HepG2 (cell line): ENCODE measurements around the gene LRRC4. TPM values are rescaled to one million over a fixed set of nuclear protein-coding genes. Genes with fewer than 3 reads are reported as not detected.
A peak's percentile ranks its signal among the peaks of the same experiment; 100 is the strongest.

Experiments
- ATAC-seq: fragments of 200-7000 bp; cut with Tn5 transposase; 3 replicates; pipeline ENCODE4 v1.9.1; 2020; ENCODE audit warnings: mild to moderate bottlenecking, moderate library complexity
- BruUV-seq: library from RNA; stranded (reverse); fragments of 400-500 nt; replicated peaks from 2 replicates; lab custom pipeline; 2021; lab: Mats Ljungman, UMichigan
- CTCF ChIA-PET: fragments of 300-600 bp; formaldehyde crosslinking; extraction: SDS; loops from one replicate; lab custom pipeline; 2021; ENCODE audit warnings: low total read pairs, inconsistent platforms, low intra/inter-chr PET ratio; lab: Yijun Ruan, JAX
- POLR2A ChIA-PET: fragments of 350-600 bp; sonication (Branson Sonifier 250); formaldehyde crosslinking; loops from one replicate; lab custom pipeline; 2020; ENCODE audit warnings: antibody characterized with exemption, inconsistent platforms; lab: Yijun Ruan, JAX
- DNase-seq: peaks from one replicate; pipeline ENCODE4 v3.0.0-alpha.2; 2015; ENCODE audit warnings: low spot score
- FAIRE-seq: peaks from 3 replicates; lab custom pipeline; 2011; peaks lifted over from hg19 to GRCh38; lab: Jason Lieb, UNC
- H2AFZ ChIP-seq: one replicate; pipeline ENCODE4 v1.6.1; 2011; ENCODE audit warnings: low read length, inconsistent platforms
- H3K27ac ChIP-seq: fragments of 300-600 bp; 3 replicates; pipeline ENCODE4 v1.8.0; 2011; ENCODE audit warnings: mixed run types, mild to moderate bottlenecking, mixed read lengths, low read length, inconsistent platforms; ENCODE audit not compliant: insufficient read depth; ENCODE audit errors: extremely low read length
- H3K27me3 ChIP-seq, 2 experiments: fragments of 200-600 bp in 1 of 2; 2 replicates in 1 of 2; 3 replicates in 1 of 2; pipeline versions ENCODE4 v1.6.0 to v1.8.0; 2011; ENCODE audit warnings: low read length in 2 of 2, mild to moderate bottlenecking in 2 of 2, moderate library complexity in 2 of 2, inconsistent platforms in 1 of 2; ENCODE audit not compliant: insufficient read depth in 2 of 2, control insufficient read depth in 1 of 2
- H3K36me3 ChIP-seq, 2 experiments: fragments of 200-600 bp in 1 of 2; replicated peaks in 1 of 2; 2 replicates in 1 of 2; 3 replicates in 1 of 2; pipeline versions ENCODE4 v1.5.1 to v1.8.0; 2011; ENCODE audit warnings: low read length in 2 of 2, inconsistent platforms in 1 of 2; ENCODE audit not compliant: insufficient read depth in 2 of 2, control insufficient read depth in 1 of 2
- H3K4me1 ChIP-seq: 2 replicates; pipeline ENCODE4 v1.5.1; 2012; ENCODE audit warnings: low read length, inconsistent platforms; ENCODE audit not compliant: insufficient read depth
- H3K4me2 ChIP-seq: 2 replicates; pipeline ENCODE4 v1.6.0; 2011; ENCODE audit warnings: low read depth, low read length, inconsistent platforms
- H3K4me3 ChIP-seq, 3 experiments: fragments of 200-600 bp in 1 of 3; sonication (generic), shearing (Covaris generic) in 1 of 3; replicated peaks in 1 of 3; 2 replicates each; pipeline ENCODE4 v1.5.1; 2011 to 2016; ENCODE audit warnings: low read length in 3 of 3, inconsistent platforms in 2 of 3, low read depth in 2 of 3, mild to moderate bottlenecking in 2 of 3, control low read depth in 1 of 3, mixed read lengths in 1 of 3; ENCODE audit not compliant: insufficient read depth in 1 of 3
- H3K79me2 ChIP-seq: one replicate; pipeline ENCODE4 v1.6.1; 2011; ENCODE audit warnings: low read length, inconsistent platforms; ENCODE audit not compliant: insufficient read depth
- H3K9ac ChIP-seq: 2 replicates; pipeline ENCODE4 v1.6.0; 2011; ENCODE audit warnings: mild to moderate bottlenecking, low read depth, low read length, inconsistent platforms; ENCODE audit not compliant: insufficient read depth
- H3K9me3 ChIP-seq: 2 replicates; pipeline ENCODE4 v1.5.1; 2012; ENCODE audit warnings: mild to moderate bottlenecking, low read length
- H4K20me1 ChIP-seq: 2 replicates; pipeline ENCODE4 v1.6.0; 2011; ENCODE audit warnings: inconsistent platforms, mild to moderate bottlenecking, low read length, moderate library complexity; ENCODE audit not compliant: insufficient read depth
- BRD4 ChIP-seq: sonication (generic); formaldehyde crosslinking; IDR thresholded peaks from 2 replicates; pipeline ENCODE4 v1.4.0; 2020; ENCODE audit warnings: missing genetic modification reagents
- JUND ChIP-seq: sonication (generic); formaldehyde crosslinking; IDR thresholded peaks from 2 replicates; pipeline ENCODE4 v1.8.0; 2022; ENCODE audit warnings: mild to moderate bottlenecking, missing genetic modification reagents
- KDM4B ChIP-seq: sonication (generic); formaldehyde crosslinking; IDR thresholded peaks from 2 replicates; pipeline ENCODE4 v1.4.0; 2020; ENCODE audit warnings: missing genetic modification reagents
- MBNL3 ChIP-seq: fragments of 250-450 bp; sonication (Bioruptor Pico); conservative IDR thresholded peaks from 2 replicates; pipeline ENCODE4 v1.8.0; 2022; ENCODE audit warnings: mild to moderate bottlenecking, inconsistent platforms
- RBM22 ChIP-seq: fragments of 200-400 bp; formaldehyde crosslinking; optimal IDR thresholded peaks from 2 replicates; pipeline ENCODE3; 2017; ENCODE audit warnings: mild to moderate bottlenecking, low read length, moderate library complexity
- ZMYM4 ChIP-seq: sonication (generic); formaldehyde crosslinking; IDR thresholded peaks from 2 replicates; pipeline ENCODE4 v1.8.1; 2023; ENCODE audit warnings: mild to moderate bottlenecking, missing genetic modification reagents
- ZNF382 ChIP-seq: sonication (generic); formaldehyde crosslinking; IDR thresholded peaks from 2 replicates; pipeline ENCODE4 v1.5.0; 2020; ENCODE audit warnings: missing genetic modification reagents, mild to moderate bottlenecking, borderline replicate concordance
- ZNF83 ChIP-seq: sonication (generic); formaldehyde crosslinking; IDR thresholded peaks from 2 replicates; pipeline ENCODE4 v1.4.0; 2020; ENCODE audit warnings: missing genetic modification reagents, mild to moderate bottlenecking, borderline replicate concordance
- WGBS: methylation state at CpG from one replicate; pipeline ENCODE4 v1.1.6; 2017; ENCODE audit warnings: low lambda C conversion rate; 5-methylcytosine and 5-hydroxymethylcytosine counted together
- in situ Hi-C: cut with HindIII; loops from 2 replicates; pipeline ENCODE4 v1.10.0; 2017; ENCODE audit warnings: low pct_unique_long_range_greater_than_20kb; ENCODE audit not compliant: extremely low pct_ligation_motif_present
- intact Hi-C: fragments of 100-400 bp; cut with micrococcal nuclease; formaldehyde crosslinking; loops from one replicate; pipeline ENCODE4 v1.10.0; 2022; ENCODE audit not compliant: unreplicated experiment
- polyA plus RNA-seq, 8 experiments: library from polyadenylated mRNA; depleted of rRNA in 3 of 8; stranded (reverse) in 7 of 8; unstranded in 1 of 8; fragments of >200 nt; fragmentation: Illumina TruSeq in 4 of 8; extraction: Trizol in 4 of 8; gene quantifications; 2 replicates each; pipeline versions ENCODE4 v1.2.1 to v1.2.3, GENCODE V29; 2011 to 2016; ENCODE audit warnings: low read depth in 4 of 8, missing spikeins in 1 of 8, mixed read lengths in 1 of 8; ENCODE audit not compliant: insufficient read depth in 1 of 8
- total RNA-seq, 5 experiments: library from RNA; depleted of rRNA; stranded (reverse); fragments of >200 nt; fragmentation: Illumina TruSeq; extraction: Trizol; gene quantifications; 2 replicates each; pipeline ENCODE4 v1.2.3, GENCODE V29; 2016; ENCODE audit warnings: low read depth in 1 of 5

Gene LRRC4
- total and polyA plus RNA-seq, 2 of the 13 experiments (the other 11 are each of a cell fraction or from before 2014, with no cell fraction given): not detected

GRCh38 chr7:128005759-128006159 lies 25.5 kb downstream of the LRRC4 start (continued):
- TF ChIP-seq ZMYM4 (CRISPR knock-in tag) (peak; percentile 50; the same call in 1 of the 2 replicates), KDM4B (no peak), JUND (CRISPR knock-in tag) (no peak), BRD4 (no peak), ZNF83 (CRISPR knock-in tag) (no peak), ZNF382 (no peak)

GRCh38 chr7:128005117-128005516 lies 26.1 kb downstream of the LRRC4 start:
- FAIRE-seq (no peak), DNase-seq (no peak), ATAC-seq (peak; percentile 25)
- no peak overlapping the region for H2AFZ ChIP-seq
- POLR2A ChIA-PET: interaction anchor here (1.0 kb wide), 1 partner anchor 339 kb away, joined by 3 read pairs; the partner anchor contains the start of gene RBM28
- peaks cover 11% of the 10 kb centered on the region for H4K20me1 ChIP-seq
- CTCF ChIA-PET: no interaction called here
- H3K27me3 ChIP-seq: no peaks in the 10 kb centered on the region
- WGBS: 70% methylated on average over 7 of the region's 7 CpGs
- H3K4me3 ChIP-seq: no peak overlapping the region; a peak in 1 of 6 replicates
- in situ Hi-C loops (no loop called here), intact Hi-C loops (loop anchor here (10.0 kb wide), 1 partner anchor 100 kb away; no protein-coding TSS in a partner anchor)
- no peaks in the 10 kb centered on the region for H3K9me3 ChIP-seq
- H3K79me2 ChIP-seq: no peaks in the 10 kb centered on the region
- no peak overlapping the region for H3K9ac ChIP-seq
- no TSS peak for BruUV-seq
- H3K27ac ChIP-seq: peak overlapping the region; percentile 50
- TF ChIP-seq RBM22 (peak; percentile 33), MBNL3 (no peak)
- TF ChIP-seq, all 625 proteins: peak for 1
- Histone ChIP-seq H3K36me3 (peaks cover 6 to 27% of the 10 kb centered on the region in 2 experiments; a peak in 4 of 5 replicates), H3K4me1 (peaks cover 60% of the 10 kb centered on the region), H3K4me2 (peak overlapping the region; percentile 45)
